C1 segment of cervical spinal cord (tissue), 14 donors: Measurements from ENCODE around the gene AKR1C1.
"Not testable (repeated sequence)": the region's sequence is repeated elsewhere in the genome, so short reads cannot be mapped to it uniquely, and the experiment has no call there.

Source experiments
- DNase-seq, 14 donors: peaks; one replicate each; lab custom pipeline; 2025; lab: John Stamatoyannopoulos, UW

AKR1C1 gene

GRCh38 chr10:5018134-5018533 is 54.9 kb downstream of the AKR1C1 start:
- no peak for DNase-seq

GRCh38 chr10:5018671-5019277 is 55.6 kb downstream of the AKR1C1 start:
- DNase-seq, result not testable (repeated sequence)

GRCh38 chr10:5019770-5020612 is 56.8 kb downstream of the AKR1C1 start:
- DNase-seq, result not testable (repeated sequence)

- not testable (repeated sequence) for DNase-seq
Measured at GRCh38 chr10:5021624-5022290, 58.5 kb downstream of the AKR1C1 start.

- no peak for DNase-seq
Measured at GRCh38 chr10:5023177-5023805, 60.1 kb downstream of the AKR1C1 start.

GRCh38 chr10:5025461-5025881 is 62.3 kb downstream of the AKR1C1 start:
- DNase-seq, result not testable (repeated sequence)

GRCh38 chr10:5030989-5031388 is 67.8 kb downstream of the AKR1C1 start:
- DNase-seq, result no peak

- DNase-seq, result not testable (repeated sequence)
Measured at GRCh38 chr10:5031588-5031987, 68.4 kb downstream of the AKR1C1 start.

- not testable (repeated sequence) for DNase-seq
Measured at GRCh38 chr10:5032444-5032843, 69.2 kb downstream of the AKR1C1 start.
